Tibial nerve (tissue), 4 donors: ENCODE results near the gene CAD. TPM values are rescaled to one million over a fixed set of nuclear protein-coding genes. Genes with fewer than 3 reads are reported as not detected.

Experiments used
- DNase-seq, 2 donors: peaks; one replicate each; pipeline ENCODE4 v3.0.0-alpha.2; 2019; ENCODE audit warnings: low spot score in 2 of 2
- H3K27ac ChIP-seq, 4 donors: fragments of 200-600 bp; sonication (generic) in 3 of 4; one replicate each; pipeline ENCODE4 v1.5.1; 2017 to 2019; ENCODE audit warnings: mild to moderate bottlenecking in 1 of 4
- H3K27me3 ChIP-seq, 2 donors: fragments of 200-600 bp; sonication (generic) in 1 of 2; one replicate each; pipeline versions ENCODE4 v1.5.1 to v1.6.0; 2017 to 2019
- H3K36me3 ChIP-seq, 3 donors: fragments of 200-600 bp; sonication (generic); one replicate each; pipeline ENCODE4 v1.5.1; 2018 to 2019
- H3K4me1 ChIP-seq, 4 donors: fragments of 200-600 bp; sonication (generic) in 3 of 4; one replicate each; pipeline ENCODE4 v1.5.1; 2017 to 2019
- H3K4me3 ChIP-seq, 4 donors: fragments of 200-600 bp; sonication (generic) in 3 of 4; one replicate each; pipeline ENCODE4 v1.5.1; 2017 to 2019; ENCODE audit warnings: mild to moderate bottlenecking in 1 of 4, moderate library complexity in 1 of 4
- H3K9me3 ChIP-seq, 4 donors: fragments of 200-600 bp; sonication (generic) in 3 of 4; one replicate each; pipeline ENCODE4 v1.5.1; 2017 to 2019
- EP300 ChIP-seq, 2 donors: sonication (generic); formaldehyde crosslinking; IDR thresholded peaks; one replicate each; pipeline ENCODE4 v1.6.1; 2017; ENCODE audit warnings: antibody characterized with exemption in 2 of 2, mild to moderate bottlenecking in 1 of 2
- POLR2A ChIP-seq, 2 donors: fragments of 450-650 bp; IDR thresholded peaks; one replicate each; pipeline ENCODE4 v1.6.1; 2017; ENCODE audit warnings: antibody characterized with exemption in 2 of 2, mild to moderate bottlenecking in 2 of 2, moderate library complexity in 2 of 2
- WGBS, 2 donors: methylation state at CpG; one replicate each; pipeline ENCODE4 v1.1.5; 2018; 5-methylcytosine and 5-hydroxymethylcytosine counted together
- total RNA-seq, 4 donors: library from RNA; depleted of rRNA; stranded (reverse); fragments of >200 nt; gene quantifications; one replicate each; pipeline ENCODE4 v1.1.0, GENCODE V29; 2016
- TF ChIP-seq, protein P1 (sequence below), 5 experiments: fragments of 200-600 bp in 3 of 5; fragments of 450-650 bp in 2 of 5; sonication (generic) in 3 of 5; IDR thresholded peaks; one replicate each; pipeline ENCODE4 v1.5.1; 2016 to 2019; ENCODE audit warnings: antibody characterized with exemption in 5 of 5, mild to moderate bottlenecking in 3 of 5, moderate library complexity in 2 of 5

The CAD gene
- total RNA-seq, 4 donors from 2014 or later, result 18.6 to 69.6 (median 32.9) TPM

DNA sequence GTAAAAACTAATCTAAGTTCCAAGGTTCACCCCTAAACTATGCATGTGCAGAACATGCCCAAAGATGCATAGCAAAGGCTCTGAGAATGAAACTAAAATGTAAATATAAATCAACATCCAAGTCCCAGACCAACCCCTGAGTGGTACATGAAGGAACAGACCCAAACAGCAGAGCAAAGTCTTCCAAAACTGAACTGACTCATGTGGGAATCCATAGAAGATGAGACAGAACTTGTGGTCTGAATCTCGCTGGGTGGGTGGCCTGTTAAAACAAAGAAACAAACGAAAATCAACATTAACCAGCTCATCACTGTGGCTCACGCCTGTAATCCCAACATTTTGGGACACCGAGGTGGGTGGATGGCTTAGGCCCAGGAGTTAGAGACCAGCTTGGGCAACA is 34.8 kb upstream of the CAD start:
- Histone ChIP-seq H3K4me1 (peaks cover 0 to 19% (median 4%) of the 10 kb centered on the region in 4 donors), H3K27ac (no peak overlapping the region), H3K36me3 (no peaks in the 10 kb centered on the region), H3K9me3 (no peaks in the 10 kb centered on the region), H3K27me3 (no peaks in the 10 kb centered on the region), H3K4me3 (no peak overlapping the region)
- whole genome bisulfite sequencing, 2 donors, result 52 to 64% methylated on average over 4 of the region's 4 CpGs
- no peak for DNase-seq
- TF ChIP-seq POLR2A (IDR thresholded peaks at IDR 0.05) (no peak), EP300 (IDR thresholded peaks at IDR 0.05) (no peak)
- TF ChIP-seq, protein P1, sequence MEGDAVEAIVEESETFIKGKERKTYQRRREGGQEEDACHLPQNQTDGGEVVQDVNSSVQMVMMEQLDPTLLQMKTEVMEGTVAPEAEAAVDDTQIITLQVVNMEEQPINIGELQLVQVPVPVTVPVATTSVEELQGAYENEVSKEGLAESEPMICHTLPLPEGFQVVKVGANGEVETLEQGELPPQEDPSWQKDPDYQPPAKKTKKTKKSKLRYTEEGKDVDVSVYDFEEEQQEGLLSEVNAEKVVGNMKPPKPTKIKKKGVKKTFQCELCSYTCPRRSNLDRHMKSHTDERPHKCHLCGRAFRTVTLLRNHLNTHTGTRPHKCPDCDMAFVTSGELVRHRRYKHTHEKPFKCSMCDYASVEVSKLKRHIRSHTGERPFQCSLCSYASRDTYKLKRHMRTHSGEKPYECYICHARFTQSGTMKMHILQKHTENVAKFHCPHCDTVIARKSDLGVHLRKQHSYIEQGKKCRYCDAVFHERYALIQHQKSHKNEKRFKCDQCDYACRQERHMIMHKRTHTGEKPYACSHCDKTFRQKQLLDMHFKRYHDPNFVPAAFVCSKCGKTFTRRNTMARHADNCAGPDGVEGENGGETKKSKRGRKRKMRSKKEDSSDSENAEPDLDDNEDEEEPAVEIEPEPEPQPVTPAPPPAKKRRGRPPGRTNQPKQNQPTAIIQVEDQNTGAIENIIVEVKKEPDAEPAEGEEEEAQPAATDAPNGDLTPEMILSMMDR (IDR thresholded peaks at IDR 0.05), result no peak

DNA sequence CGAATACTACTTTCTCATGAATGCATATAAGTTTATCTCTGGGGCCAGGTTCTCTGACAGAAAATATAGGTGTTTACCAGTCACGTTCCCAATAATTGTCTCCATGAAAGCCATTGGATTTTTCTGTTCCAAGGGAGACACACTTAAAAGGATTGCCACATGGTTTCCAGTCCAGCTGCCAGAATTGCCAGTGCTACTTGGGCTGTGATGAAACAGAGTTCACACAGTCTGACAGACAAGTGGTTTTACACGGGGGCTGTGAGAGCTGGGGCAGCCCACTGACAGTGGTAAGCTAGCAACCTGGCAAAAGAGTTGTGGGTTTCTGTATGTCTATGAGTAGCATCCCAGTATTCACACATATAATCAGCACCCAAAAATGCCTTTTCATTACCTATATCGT is 33.1 kb upstream of the CAD start:
- 76 to 80% methylated on average over 4 of the region's 4 CpGs for WGBS, 2 donors
- TF ChIP-seq, protein P1 (IDR thresholded peaks at IDR 0.05), result no peak
- TF ChIP-seq POLR2A (IDR thresholded peaks at IDR 0.05) (no peak), EP300 (IDR thresholded peaks at IDR 0.05) (peak in 1 of 2 donors; percentile 61)
- no peaks in the 10 kb centered on the region for H3K36me3 ChIP-seq
- H3K4me3 ChIP-seq, result no peak overlapping the region
- peak; percentile 26 to 60 for DNase-seq
- H3K27ac ChIP-seq, result peak overlapping the region in 2 of 4 donors; percentile 81 to 86
- H3K9me3 ChIP-seq, result no peaks in the 10 kb centered on the region
- H3K4me1 ChIP-seq, result peaks cover 0 to 19% (median 4%) of the 10 kb centered on the region in 4 donors
- no peaks in the 10 kb centered on the region for H3K27me3 ChIP-seq

DNA sequence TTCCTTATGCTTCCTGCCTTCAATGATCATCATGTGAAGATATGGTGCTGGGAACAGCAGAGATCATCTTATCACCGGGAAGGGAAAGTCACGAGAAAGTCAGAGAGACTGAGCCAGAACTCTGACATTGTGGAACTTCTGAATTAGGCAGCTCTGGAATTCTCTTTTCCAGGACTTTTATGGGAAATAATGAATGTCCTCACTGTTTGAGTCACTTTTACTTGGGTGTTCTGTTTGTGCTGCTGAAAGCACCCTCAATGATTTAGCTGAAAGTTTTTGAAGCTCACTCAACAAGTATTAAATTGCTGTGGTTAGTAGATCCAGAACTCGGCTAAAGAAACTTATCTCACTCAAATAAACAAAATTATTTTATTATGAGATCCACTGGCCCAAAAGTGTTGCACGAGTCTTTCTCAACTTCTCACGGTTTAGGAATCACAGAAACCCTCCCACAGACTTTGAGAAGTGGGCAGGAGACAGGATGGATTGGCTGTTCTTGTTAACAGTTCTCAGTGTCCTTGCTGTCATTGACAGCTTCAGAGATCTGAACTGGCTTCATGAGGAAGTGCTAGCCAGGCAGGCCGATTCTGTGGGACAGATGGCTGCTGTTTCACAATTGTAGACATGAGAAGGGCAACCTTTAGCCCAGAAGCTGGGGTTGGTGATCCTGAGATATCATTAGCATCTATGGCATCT is 31.7 kb upstream of the CAD start:
- no peak for TF ChIP-seq POLR2A (IDR thresholded peaks at IDR 0.05)
- TF ChIP-seq EP300 (IDR thresholded peaks at IDR 0.05), result peak in 1 of 2 donors; percentile 76
- Histone ChIP-seq H3K36me3 (no peaks in the 10 kb centered on the region), H3K4me1 (peaks cover 0 to 19% (median 4%) of the 10 kb centered on the region in 4 donors), H3K27ac (peak overlapping the region; percentile 19 to 86 (median 59)), H3K4me3 (no peak overlapping the region), H3K9me3 (no peaks in the 10 kb centered on the region), H3K27me3 (no peaks in the 10 kb centered on the region)
- WGBS, 2 donors, result 13 to 24% methylated on average over 6 of the region's 6 CpGs
- peak in 1 of 2 donors; percentile 41 for DNase-seq

DNA sequence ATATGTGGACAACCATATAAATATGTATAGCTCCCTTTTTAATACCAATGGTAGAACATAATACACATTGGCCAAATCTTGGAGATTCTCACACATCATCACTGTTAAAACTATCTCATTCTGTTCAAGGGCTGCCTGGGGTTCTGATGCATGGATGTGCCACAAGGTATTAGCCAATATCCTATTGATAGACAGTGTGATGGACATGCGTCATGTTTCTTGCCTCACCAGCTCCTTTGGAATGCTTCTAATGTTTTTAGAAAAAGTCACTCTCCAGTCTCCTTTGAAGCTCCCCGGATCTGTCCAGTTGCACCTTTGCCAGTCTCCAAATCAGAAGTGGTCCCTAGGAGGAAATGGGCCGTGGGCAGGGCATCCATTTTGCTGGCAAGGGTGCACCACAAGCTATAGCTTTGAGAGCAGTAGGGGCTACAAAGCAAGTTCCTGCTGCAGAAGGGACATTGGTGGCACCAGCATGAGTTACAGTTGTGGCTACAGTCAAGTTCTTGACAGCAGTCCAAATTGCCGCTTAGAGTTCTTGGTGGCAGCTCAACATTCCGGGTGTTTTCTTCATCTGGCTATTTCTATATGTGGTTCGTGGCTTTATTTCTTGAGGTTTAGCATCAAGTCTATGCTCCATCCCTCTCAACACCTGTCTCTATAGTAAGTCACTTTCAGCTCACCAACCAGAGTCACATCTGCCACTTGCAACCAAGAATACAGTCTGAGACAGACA is 30.4 kb upstream of the CAD start:
- Histone ChIP-seq H3K4me3 (no peak overlapping the region), H3K4me1 (peaks cover 0 to 19% (median 4%) of the 10 kb centered on the region in 4 donors), H3K9me3 (no peaks in the 10 kb centered on the region), H3K36me3 (no peaks in the 10 kb centered on the region), H3K27ac (peak overlapping the region in 2 of 4 donors; percentile 81 to 86), H3K27me3 (no peaks in the 10 kb centered on the region)
- WGBS, 2 donors, result 70 to 73% methylated on average over 6 of the region's 6 CpGs
- no peak for DNase-seq
- TF ChIP-seq EP300 (IDR thresholded peaks at IDR 0.05), result no peak
- TF ChIP-seq, protein P1 (IDR thresholded peaks at IDR 0.05), result no peak

DNA sequence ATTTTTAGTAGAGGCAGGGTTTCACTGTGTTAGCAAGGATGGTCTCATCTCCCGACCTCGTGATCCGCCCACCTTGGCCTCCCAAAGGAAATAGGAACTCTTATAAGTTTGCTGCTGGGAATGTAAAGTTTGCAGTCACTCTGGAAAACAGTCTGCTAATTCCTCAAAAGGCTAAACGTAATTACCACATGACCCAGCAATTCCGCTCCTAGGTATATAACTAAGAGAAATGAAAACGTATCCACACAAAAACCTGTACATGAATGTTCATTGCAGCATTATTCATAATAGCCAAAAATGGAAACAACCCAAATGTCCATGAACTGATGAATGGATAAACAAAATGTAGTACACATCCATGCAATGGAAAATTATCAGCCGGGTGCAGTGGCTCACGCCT is 27.2 kb upstream of the CAD start:
- no peak for DNase-seq
- Histone ChIP-seq H3K4me3 (no peak overlapping the region), H3K27ac (no peak overlapping the region), H3K27me3 (peaks cover 0 to 3% of the 10 kb centered on the region in 2 donors), H3K4me1 (peaks cover 0 to 16% (median under 1%) of the 10 kb centered on the region in 4 donors), H3K36me3 (no peaks in the 10 kb centered on the region), H3K9me3 (no peaks in the 10 kb centered on the region)
- WGBS, 2 donors, result 87 to 89% methylated on average over 8 of the region's 8 CpGs
- TF ChIP-seq POLR2A (IDR thresholded peaks at IDR 0.05) (no peak), EP300 (IDR thresholded peaks at IDR 0.05) (no peak)
- TF ChIP-seq, protein P1 (IDR thresholded peaks at IDR 0.05), result no peak
